Spleen (tissue), 7 donors: ENCODE measurements around the gene LPCAT3.

Source experiments
- CTCF ChIP-seq, 11 experiments: fragments of 200-600 bp in 7 of 11; fragments of 450-650 bp in 4 of 11; sonication (generic) in 4 of 11; IDR thresholded peaks in 8 of 11; conservative IDR thresholded peaks in 3 of 11; 1 replicate in 7 of 11; 2 replicates in 4 of 11; pipeline versions ENCODE4 v1.4.0 to v1.8.0; 2016 to 2021; ENCODE audit warnings: antibody characterized with exemption in 11 of 11, inconsistent platforms in 4 of 11, mild to moderate bottlenecking in 1 of 11
- POLR2A ChIP-seq, 3 donors: fragments of 450-650 bp; IDR thresholded peaks; one replicate each; pipeline ENCODE4 v1.5.1; 2017; ENCODE audit warnings: antibody characterized with exemption in 3 of 3, mild to moderate bottlenecking in 1 of 3
- donor health status: DM: no; HTN: no; CAD: no; lungs with moderate emphysema.
- donor health status: DM: no; HTN: no; CAD: no.
- donor health status: DM: no; HTN: no; CAD: no.

DNA sequence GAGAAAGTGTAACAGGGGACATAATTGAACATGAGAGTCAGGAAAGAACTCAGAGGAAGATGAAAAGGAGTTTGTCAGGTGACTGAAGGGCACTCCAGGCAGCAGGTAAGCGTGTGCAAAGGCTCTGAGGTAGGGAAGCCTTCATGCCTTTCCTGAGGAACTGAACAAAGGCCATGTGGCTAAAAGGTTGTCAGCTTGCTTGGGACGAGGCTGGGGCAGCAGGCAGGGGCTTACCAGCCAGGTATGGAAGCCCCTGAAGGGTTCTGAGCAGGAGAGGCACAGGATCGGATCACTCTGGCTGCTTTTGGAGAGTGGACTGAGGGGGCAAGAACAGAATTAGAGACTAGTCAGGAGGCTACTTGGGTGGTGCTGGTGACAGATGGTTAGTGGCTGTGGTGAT, 5.2 kb downstream of the LPCAT3 start:
- no peak for TF ChIP-seq POLR2A (IDR thresholded peaks at IDR 0.05)
- TF ChIP-seq CTCF (IDR thresholded peaks at IDR 0.05 in 8 of 11, conservative IDR thresholded peaks at IDR 0.05 in 3 of 11) = no peak
